CD4-positive, alpha-beta T cell treated with Interleukin-2 at 100 ng/mL for 4 hours (primary cell): ENCODE measurements around the gene BRSK2.

Experiments
- DNase-seq: peaks from one replicate; pipeline ENCODE4 v3.0.0-alpha.2; 2020; ENCODE audit warnings: low spot score

BRSK2 gene

GRCh38 chr11:1469287-1469910 is 79.7 kb downstream of the BRSK2 start:
- no peak for DNase-seq

GRCh38 chr11:1469911-1470680 is 80.4 kb downstream of the BRSK2 start:
- DNase-seq, result no peak

- no peak for DNase-seq
Observed at GRCh38 chr11:1470681-1471611, 81.2 kb downstream of the BRSK2 start.

GRCh38 chr11:1471736-1472135 is 82.0 kb downstream of the BRSK2 start:
- DNase-seq, result no peak

DNA sequence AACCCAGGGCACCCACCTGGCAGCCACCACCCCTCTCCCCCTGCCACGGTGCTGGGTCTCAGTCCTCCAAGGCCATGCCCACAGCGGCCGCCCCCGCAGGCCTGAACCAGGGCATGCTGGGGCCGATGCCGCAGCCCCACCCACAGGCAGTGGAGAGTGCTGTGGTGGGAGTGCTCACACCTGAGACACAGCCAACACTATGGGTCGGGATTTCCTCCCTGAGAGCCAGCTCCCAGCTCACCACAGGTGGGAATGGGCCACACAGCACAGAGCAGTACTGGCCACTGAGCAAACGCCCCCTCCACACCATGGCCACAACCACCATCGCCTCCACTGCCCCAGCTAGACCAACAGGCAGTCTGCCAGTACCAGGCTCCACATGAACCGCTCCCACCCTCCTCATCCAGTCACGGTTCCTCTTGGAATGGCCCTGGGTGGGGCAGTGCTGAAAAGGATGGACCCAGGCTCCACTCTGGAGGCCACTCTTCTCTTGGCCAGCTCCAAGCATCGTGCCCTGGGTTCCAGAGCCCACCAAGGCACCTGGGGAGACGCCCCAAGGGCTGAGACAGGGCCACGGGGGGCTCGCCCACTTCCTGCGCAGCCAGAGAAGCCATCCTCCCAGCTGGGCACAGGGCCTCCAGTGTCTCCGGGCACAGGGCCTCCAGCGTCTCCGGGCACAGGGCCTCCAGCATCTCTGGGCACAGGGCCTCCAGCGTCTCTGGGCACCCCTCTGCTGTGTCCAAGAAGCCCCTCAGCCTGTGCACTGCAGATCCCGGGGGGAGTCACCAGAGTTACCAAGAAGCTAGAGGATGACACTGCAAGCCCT is 82.7 kb downstream of the BRSK2 start:
- no peak for DNase-seq

GRCh38 chr11:1473011-1473628 is 83.4 kb downstream of the BRSK2 start:
- DNase-seq, result no peak

DNA sequence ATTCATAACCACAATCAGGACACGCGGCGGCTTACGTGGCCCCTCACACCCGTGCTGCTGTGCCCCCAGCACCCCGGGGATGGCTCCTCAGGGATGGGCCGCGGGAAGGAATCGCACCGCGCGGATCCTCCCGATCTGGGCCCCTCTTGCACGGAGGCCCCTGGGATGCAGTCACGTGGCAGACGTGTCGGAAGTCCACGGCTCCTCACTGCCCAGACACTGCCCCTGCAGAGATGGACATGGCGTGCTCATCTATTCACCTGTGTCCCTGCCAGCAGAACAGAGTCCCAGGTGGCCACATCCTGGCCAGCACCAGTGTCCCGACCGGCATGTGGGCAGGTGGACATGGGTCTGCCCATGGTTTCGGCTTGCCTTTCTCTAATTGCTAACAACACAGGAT is 84.1 kb downstream of the BRSK2 start:
- no peak for DNase-seq

- no peak for DNase-seq
Observed at GRCh38 chr11:1475841-1476240, 86.1 kb downstream of the BRSK2 start.

GRCh38 chr11:1476940-1477736 is 87.4 kb downstream of the BRSK2 start:
- no peak for DNase-seq

GRCh38 chr11:1478011-1478410 is 88.3 kb downstream of the BRSK2 start:
- DNase-seq, result no peak

DNA sequence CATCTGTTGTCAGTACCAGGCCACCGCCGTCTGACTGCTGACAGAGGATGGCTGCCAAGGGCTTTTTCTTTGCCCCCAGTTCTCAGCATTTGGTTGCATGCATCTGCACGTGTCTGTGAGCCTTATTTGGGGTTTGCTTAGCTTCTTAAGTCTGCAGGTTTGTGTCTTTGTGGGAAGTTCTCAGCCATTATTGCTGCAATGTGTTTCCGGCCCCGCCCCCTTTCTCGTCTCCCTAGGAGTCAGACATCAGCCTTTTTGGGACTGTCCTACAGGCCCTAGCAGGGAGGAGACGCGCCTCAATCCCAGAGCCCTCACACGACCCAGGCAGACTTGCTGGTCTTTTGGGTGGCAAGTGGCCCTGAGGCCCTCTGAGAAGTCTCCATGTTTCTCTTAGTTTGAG is 88.8 kb downstream of the BRSK2 start:
- no peak for DNase-seq

- DNase-seq, result no peak
Observed at GRCh38 chr11:1479006-1479677, 89.4 kb downstream of the BRSK2 start.

- DNase-seq, result no peak
Observed at GRCh38 chr11:1479678-1480118, 90.0 kb downstream of the BRSK2 start.

GRCh38 chr11:1480191-1480554 is 90.4 kb downstream of the BRSK2 start:
- DNase-seq, result no peak

DNA sequence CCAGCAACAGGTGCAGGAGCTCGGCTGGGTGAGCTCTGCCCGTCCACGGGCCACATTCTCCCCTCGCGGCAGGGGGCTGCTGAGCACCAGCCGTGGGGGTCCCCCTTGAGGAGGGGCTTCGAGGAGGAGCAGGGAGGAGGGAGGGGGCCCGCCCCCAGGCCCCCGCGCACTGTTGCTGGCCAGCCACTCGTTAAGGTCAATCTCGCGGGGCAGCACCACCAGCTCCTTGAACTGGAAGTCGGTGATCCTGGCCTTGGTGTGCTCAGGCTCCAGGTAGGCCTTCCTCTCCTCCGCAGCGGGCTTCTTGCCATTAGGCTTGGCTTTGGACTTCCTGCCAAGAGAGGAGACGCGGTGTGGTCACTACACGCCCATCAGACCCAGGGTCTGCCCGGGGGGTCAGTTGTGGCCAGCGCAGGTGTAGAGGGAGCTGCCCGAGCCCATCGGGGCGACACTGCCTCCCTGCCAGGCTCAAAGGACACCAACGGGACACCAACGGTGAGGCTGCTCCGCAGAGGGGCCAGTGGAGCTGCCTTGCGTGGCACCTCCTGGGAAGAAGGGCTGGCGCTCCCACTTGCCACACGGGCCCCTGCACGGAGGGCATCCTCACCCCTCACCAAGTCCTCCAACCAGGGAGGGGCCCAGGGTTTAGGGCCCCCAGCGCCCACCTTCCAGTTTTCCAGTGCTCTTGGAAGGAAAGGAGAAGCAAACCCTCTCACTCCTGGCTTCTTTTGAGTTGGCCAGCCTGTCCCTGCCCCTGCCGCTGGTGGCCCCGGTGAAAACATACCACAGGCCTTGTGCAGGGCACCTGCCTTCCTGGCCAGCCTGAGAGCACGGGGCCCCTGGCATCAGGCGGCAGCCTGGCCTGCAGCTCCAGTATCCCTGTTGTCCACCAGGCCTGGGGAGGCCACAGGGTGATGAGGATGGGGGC is 91.1 kb downstream of the BRSK2 start:
- DNase-seq, result no peak

DNA sequence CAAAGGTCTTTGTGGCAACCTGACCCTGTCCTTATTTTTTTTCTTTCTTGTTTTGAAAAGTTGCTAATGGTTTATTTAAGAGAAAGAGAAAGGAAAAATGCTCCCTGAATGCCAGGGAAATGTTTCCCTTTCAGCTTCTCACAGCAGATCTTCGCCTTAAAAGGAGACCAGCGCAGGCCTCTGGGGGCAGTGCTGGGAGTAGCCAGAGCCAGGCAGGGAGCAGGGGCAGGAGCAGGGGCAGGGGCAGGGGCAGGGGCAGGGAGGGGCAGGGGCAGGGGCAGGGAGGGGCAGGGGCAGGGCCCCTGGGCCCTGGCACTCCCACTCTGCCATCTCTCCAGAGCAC is 91.7 kb downstream of the BRSK2 start:
- DNase-seq, result no peak

DNA sequence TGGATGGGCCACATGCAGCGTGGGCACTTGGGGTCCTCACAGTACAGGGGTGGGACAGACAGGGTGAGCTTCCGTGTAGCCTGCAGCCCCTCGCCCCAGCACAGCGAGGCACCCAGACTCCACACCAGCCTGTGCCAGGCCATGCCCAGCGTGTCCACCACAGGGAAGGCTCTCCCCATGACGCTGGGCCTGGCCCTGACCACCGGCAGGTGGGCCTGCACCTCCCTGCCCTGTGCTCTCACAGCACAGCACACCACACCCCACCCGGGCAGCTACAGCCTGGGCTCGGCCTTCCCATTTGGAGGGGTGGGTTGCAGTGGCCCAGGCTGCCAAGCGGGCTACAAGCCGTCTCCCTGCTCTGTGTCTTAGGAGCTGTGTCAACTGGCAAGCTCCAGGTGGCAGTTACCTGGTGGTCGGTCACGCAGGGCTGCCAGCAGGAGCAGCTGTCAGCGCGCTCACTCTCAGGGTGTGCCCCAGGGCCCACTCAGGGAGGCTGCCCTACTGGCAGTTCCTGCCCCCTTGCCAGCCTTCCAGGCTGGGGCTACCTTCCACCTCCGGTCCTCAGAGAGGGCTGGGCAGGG is 92.2 kb downstream of the BRSK2 start:
- no peak for DNase-seq

GRCh38 chr11:1482581-1483444 is 93.1 kb downstream of the BRSK2 start:
- no peak for DNase-seq
